Fibroblast of villous mesenchyme (primary cell): ENCODE data around the gene NOX5. TPM values are rescaled to one million over a fixed set of nuclear protein-coding genes. Genes with fewer than 3 reads are reported as not detected.

ENCODE experiments used
- DNase-seq: peaks from one replicate; pipeline ENCODE4 v3.0.0-alpha.2; 2010; ENCODE audit warnings: low read depth
- H3K4me3 ChIP-seq: 2 replicates; pipeline ENCODE4 v1.5.1; 2011; ENCODE audit warnings: low read depth, mild to moderate bottlenecking, low read length
- total RNA-seq: library from RNA; depleted of rRNA; stranded (reverse); fragments of >200 nt; gene quantifications from 2 replicates; pipeline ENCODE4 v1.2.3, GENCODE V29; 2012
- TF ChIP-seq, protein P1 (sequence below): IDR thresholded peaks from 2 replicates; pipeline ENCODE4 v1.5.1; 2012; ENCODE audit warnings: low read depth, mild to moderate bottlenecking, low read length; ENCODE audit not compliant: insufficient read depth

Gene NOX5
- total RNA-seq, 1 donor = 0.43 TPM

GRCh38 chr15:68990992-68991500 is 23.4 kb upstream of the NOX5 start:
- DNase-seq = no peak
- H3K4me3 ChIP-seq = no peak overlapping the region
- TF ChIP-seq, protein P1, sequence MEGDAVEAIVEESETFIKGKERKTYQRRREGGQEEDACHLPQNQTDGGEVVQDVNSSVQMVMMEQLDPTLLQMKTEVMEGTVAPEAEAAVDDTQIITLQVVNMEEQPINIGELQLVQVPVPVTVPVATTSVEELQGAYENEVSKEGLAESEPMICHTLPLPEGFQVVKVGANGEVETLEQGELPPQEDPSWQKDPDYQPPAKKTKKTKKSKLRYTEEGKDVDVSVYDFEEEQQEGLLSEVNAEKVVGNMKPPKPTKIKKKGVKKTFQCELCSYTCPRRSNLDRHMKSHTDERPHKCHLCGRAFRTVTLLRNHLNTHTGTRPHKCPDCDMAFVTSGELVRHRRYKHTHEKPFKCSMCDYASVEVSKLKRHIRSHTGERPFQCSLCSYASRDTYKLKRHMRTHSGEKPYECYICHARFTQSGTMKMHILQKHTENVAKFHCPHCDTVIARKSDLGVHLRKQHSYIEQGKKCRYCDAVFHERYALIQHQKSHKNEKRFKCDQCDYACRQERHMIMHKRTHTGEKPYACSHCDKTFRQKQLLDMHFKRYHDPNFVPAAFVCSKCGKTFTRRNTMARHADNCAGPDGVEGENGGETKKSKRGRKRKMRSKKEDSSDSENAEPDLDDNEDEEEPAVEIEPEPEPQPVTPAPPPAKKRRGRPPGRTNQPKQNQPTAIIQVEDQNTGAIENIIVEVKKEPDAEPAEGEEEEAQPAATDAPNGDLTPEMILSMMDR = no peak

- peak; percentile 94 for DNase-seq
- TF ChIP-seq, protein P1 = no peak
- no peak overlapping the region for H3K4me3 ChIP-seq
These were observed 22.8 kb upstream of the NOX5 start for GRCh38 chr15:68991723-68992122.

DNA sequence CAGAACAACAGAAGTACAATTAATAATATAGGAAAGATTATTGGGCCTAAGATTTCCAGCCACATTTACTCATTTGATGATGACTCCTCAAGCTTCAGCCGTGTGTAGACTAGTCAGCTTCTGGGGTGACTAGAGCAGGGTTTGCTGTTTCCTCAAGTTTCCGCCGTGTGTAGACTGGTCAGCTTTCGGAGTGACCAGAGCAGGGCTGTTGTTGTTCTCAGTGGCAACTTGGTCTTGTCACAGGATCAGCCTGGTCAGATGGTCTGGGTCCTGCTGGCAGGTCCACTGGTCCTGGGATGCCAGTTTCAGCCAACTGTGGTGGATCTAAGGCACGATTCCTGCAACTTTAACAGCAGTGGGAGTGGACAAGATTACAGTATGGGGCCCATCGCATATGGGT is 21.8 kb upstream of the NOX5 start:
- DNase-seq = no peak
- no peak overlapping the region for H3K4me3 ChIP-seq
- TF ChIP-seq, protein P1 = no peak

GRCh38 chr15:68993276-68993675 is 21.2 kb upstream of the NOX5 start:
- TF ChIP-seq, protein P1 = no peak
- DNase-seq = no peak

GRCh38 chr15:68994149-68994548 is 20.3 kb upstream of the NOX5 start:
- no peak for DNase-seq
- H3K4me3 ChIP-seq = no peak overlapping the region
- TF ChIP-seq, protein P1 = no peak

More at GRCh38 chr15:68993276-68993675, 21.2 kb upstream of the NOX5 start:
- H3K4me3 ChIP-seq = no peak overlapping the region

GRCh38 chr15:68994981-68995761 is 19.3 kb upstream of the NOX5 start:
- DNase-seq = no peak
- TF ChIP-seq, protein P1 = no peak
- no peak overlapping the region for H3K4me3 ChIP-seq
